HT-29 (cell line): ENCODE results near the gene TTC3. TPM values are rescaled to one million over a fixed set of nuclear protein-coding genes. Genes with fewer than 3 reads are reported as not detected.

Experiments
- DNase-seq: peaks from one replicate; pipeline ENCODE4 v3.0.0-alpha.2; 2015; ENCODE audit warnings: low spot score
- small RNA-seq: library from RNA; depleted of rRNA; stranded (forward); fragments of <200 nt; gene quantifications from one replicate; pipeline ENCODE3, GENCODE V24; 2014
- total RNA-seq: library from RNA; depleted of rRNA; stranded (reverse); fragments of >200 nt; shearing (Covaris generic); gene quantifications from 2 replicates; pipeline ENCODE4 v1.2.3, GENCODE V29; 2014; rRNA removed

TTC3 gene
- total RNA-seq, 1 experiment from 2014 or later: 67.8 TPM

GRCh38 chr21:37248298-37248697 is 175.2 kb downstream of the TTC3 start:
- DNase-seq: no peak

GRCh38 chr21:37249112-37249904 is 176.3 kb downstream of the TTC3 start:
- no peak for DNase-seq

GRCh38 chr21:37251294-37251634 is 178.2 kb downstream of the TTC3 start:
- DNase-seq: no peak

Small RNA genes lying within 50 kb of the gene (small RNA-seq; reads per million reads assigned to genes)
- gene RN7SL678P (not detected), gene RNU6-696P (not detected)

Other genes with a start within 250 kb of the TTC3 start
- gene HLCS, start 106.6 kb upstream of the TTC3 start, total RNA-seq: 8.5 and 14.7 TPM in 2 replicates
- not detected in 2 replicates for gene RIPPLY3, start 66.6 kb upstream of the TTC3 start, total RNA-seq
- gene PIGP, start 183 bp upstream of the TTC3 start, total RNA-seq: 8.1 and 16.2 TPM in 2 replicates
- 38.6 and 47.9 TPM in 2 replicates for gene VPS26C, start 194.1 kb downstream of the TTC3 start, total RNA-seq